Cardiac fibroblast (primary cell): ENCODE results near the gene CTPS2.

Source experiments
- DNase-seq, 2 donors: peaks; one replicate each; pipeline versions ENCODE4 v3.0.0 to v3.0.0-alpha.2; 2010; ENCODE audit warnings: low read depth in 2 of 2
- H3K4me3 ChIP-seq, 2 donors: replicated peaks in 1 of 2; 1 replicate in 1 of 2; 2 replicates in 1 of 2; pipeline ENCODE4 v1.5.1; 2011; ENCODE audit warnings: low read depth in 2 of 2, low read length in 2 of 2, mild to moderate bottlenecking in 2 of 2, moderate library complexity in 1 of 2
- TF ChIP-seq, protein P1 (sequence below): IDR thresholded peaks from one replicate; pipeline ENCODE4 v1.5.1; 2011; ENCODE audit warnings: low read depth, mild to moderate bottlenecking, low read length, inconsistent platforms

Gene CTPS2

DNA sequence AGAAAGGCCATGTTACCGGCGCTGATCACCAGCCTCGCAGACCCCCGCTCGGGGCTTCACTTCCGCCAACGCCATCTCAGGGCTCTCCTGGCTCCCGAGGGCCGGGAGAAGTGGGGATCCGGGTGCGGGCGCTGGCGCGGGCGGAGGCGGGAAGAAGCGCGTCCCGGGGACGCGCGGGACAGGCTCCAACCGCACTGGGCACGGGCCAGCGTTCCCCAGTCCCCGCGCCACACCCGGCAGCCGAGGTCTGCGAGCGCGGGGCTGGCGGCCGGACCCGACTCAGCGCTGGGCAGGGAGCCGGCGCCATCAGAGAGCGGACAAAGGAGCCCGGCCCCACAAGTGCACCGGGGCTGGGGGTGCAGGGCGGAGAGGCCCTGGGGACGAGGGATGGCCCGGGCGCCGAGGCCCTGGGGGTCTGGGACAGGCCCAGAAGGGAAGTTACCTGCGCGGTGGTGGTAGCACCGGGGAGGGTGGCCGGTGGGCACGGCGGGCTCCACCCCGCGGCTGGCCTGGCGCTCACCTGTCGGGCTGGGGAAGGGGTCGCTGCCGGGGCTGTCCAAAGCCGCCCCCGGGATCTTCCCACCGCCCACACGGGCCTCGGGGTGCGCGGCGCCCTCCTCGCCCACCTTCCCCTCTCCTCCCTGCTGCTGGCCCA lies 449 bp downstream of the CTPS2 start:
- peak overlapping the region; percentile 63 to 66 for H3K4me3 ChIP-seq
- TF ChIP-seq, protein P1, sequence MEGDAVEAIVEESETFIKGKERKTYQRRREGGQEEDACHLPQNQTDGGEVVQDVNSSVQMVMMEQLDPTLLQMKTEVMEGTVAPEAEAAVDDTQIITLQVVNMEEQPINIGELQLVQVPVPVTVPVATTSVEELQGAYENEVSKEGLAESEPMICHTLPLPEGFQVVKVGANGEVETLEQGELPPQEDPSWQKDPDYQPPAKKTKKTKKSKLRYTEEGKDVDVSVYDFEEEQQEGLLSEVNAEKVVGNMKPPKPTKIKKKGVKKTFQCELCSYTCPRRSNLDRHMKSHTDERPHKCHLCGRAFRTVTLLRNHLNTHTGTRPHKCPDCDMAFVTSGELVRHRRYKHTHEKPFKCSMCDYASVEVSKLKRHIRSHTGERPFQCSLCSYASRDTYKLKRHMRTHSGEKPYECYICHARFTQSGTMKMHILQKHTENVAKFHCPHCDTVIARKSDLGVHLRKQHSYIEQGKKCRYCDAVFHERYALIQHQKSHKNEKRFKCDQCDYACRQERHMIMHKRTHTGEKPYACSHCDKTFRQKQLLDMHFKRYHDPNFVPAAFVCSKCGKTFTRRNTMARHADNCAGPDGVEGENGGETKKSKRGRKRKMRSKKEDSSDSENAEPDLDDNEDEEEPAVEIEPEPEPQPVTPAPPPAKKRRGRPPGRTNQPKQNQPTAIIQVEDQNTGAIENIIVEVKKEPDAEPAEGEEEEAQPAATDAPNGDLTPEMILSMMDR, result no peak
- no peak for DNase-seq

DNA sequence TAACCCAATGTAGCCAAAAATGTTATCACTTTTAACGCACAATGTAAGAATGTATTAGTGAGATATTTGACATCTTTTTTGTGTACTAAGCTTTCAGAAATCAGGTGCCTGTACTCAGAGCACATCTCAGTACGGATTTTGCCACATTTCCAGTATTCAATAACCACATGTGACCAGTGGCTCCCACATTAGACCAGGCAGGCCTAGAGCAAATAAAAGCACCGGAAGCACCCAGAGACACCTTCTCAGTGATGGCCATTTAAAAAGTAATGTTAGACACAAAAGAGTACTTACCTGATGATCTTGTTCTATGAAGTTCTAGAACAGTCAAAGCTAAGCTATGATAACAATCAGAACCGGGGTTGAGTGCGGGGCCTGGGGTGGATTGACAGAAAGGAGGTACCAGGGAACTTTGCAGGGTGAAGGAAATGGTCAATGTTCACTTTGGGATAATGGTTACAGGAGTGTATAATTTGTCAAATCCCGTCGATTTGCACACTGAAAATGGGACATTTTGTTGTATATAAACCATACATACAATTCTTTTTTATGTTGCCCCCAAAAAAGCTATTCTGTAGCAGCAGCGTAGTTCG lies 1.2 kb downstream of the CTPS2 start:
- TF ChIP-seq, protein P1, result no peak
- no peak for DNase-seq
- peak overlapping the region; percentile 63 to 66 for H3K4me3 ChIP-seq

DNA sequence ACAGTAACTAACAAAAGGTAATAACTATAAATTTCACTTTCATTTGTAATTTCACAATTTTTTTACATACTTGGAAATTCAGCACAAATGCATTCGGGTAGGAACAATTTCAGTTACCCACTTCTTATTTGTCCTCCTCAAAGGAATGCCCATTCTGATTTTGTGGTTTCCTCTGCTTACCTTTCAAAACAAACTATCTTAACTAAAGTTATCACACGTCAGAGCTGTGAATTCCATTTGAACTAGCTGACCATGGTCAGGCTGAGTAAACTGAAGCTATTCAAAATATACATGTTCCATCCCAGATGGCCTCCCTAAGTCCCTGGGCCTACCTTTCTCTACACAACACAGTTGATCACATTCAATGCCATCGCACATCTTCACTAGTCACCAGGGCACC lies 4.5 kb downstream of the CTPS2 start:
- no peak overlapping the region for H3K4me3 ChIP-seq
- TF ChIP-seq, protein P1, result no peak
- DNase-seq, result no peak

DNA sequence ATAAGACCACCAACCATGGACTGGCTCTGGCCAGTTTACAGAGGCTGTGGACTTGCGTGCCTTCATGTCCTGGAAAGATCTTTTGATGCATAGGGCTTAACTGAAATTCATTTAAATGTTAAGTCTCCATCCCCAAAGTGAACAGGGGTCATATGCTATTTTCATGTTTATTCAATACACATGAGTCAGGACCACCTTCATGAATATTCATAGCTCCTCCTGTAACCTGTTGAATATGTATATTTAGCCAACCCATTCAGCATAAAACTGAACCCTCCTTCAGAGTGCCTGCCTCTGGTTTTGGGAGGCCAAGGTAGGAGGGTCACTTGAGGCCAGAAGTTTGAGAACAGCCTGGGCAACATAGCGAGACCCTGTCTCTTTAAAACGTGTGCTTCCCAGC lies 7.1 kb downstream of the CTPS2 start:
- H3K4me3 ChIP-seq, result no peak overlapping the region
- TF ChIP-seq, protein P1, result no peak
- no peak for DNase-seq

DNA sequence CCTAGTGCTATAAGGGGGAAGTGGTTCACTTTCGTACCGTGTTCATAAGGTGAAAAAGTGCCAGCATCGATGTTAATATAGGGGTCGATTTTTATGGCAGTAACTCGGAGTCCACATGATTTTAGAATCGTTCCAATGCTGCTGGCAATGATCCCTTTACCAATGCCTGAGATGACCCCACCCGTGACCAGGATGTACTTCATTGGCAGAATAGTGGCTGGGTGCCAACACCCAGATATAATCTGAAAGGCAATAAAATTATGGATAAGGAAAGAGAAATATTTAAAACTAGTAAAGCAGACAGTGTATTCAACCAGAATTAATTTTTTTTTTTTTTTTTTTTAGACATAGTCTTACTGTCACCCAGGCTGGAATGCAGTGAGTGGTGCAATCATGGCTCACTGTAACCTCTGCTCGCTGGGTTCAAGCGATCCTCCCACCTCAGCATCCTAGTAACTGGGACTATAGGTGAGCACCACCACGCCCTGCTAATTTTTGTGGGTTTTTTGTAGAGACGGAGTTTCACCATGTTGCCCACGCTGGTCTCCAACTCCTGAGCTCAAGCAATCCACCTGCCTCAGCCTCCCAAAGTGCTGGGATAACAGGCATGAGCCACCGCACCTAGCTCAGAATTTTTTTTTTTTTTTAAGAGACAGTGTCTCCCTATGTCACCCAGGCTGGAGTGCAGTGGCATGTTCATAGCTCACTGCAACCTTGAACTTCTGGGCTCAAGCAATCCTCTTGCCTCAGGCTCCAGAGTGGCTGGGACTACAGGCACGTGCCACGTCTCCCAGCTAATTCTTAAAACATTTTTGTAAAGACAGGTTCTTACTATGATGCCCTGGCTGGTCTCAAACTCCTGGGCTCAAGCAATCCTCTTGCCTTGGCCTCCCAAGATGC lies 9.5 kb downstream of the CTPS2 start:
- DNase-seq, result no peak
- TF ChIP-seq, protein P1, result no peak
- no peak overlapping the region for H3K4me3 ChIP-seq

DNA sequence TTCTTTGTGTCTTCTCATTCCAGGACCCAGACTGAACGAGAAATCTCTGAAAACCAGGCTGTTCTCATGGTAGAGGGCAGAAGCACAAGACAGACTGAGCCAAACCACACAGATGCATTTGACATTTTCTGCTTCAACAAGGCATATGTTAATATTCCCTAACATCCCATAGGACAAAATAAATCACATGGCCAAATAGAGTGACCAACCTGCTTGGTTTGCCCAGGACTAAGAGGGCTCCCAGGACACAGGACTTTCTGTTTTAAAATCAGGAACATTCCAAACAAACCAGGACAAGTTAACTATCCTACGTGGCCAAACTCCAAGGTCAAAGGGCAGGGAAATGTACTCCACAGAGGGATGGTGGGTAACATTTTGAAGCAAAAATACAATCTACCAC lies 11.7 kb downstream of the CTPS2 start:
- TF ChIP-seq, protein P1, result no peak
- no peak for DNase-seq

More for the DNA sequence above, 11.7 kb downstream of the CTPS2 start:
- no peak overlapping the region for H3K4me3 ChIP-seq
